Activated naive CD4-positive, alpha-beta T cell (primary cell): ENCODE measurements around the gene TP53TG3D.
"Not testable (repeated sequence)": the region's sequence is repeated elsewhere in the genome, so short reads cannot be mapped to it uniquely, and the experiment has no call there.

ENCODE experiments used
- DNase-seq, 4 experiments: peaks; one replicate each; lab custom pipeline; 2025; lab: John Stamatoyannopoulos, UW

TP53TG3D gene, protein sequence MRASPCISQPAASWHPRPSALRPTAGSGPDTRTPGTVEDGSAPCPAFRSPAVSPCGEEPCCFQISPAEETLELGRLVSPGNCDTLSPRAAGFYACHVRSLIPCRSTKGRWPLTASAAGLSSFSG

DNA sequence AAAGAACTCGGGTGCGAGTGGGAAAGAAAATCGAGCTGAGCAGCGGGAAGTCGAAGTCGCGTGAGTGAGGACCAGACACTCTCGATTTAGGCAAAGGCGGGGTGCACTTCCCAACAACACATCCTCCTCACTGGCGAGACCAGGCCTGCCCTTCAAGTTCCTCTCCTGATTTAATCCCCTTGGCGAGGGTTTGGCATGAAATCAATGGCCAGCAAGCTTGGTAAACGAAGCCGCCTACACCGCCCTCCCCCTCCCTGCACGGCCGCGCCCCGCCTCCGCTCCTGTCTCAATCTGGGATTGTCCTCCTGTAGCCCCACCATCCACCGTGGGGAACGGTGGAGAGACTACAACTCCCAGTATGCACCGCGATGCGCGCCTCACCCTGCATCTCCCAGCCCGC is at the start of gene TP53TG3D:
TSS of gene TP53TG3D (plus strand) at position 301 of the 400 bp plus-strand sequence. CDS start at position 369, 68 bp downstream.
- DNase-seq = not testable (repeated sequence)

DNA sequence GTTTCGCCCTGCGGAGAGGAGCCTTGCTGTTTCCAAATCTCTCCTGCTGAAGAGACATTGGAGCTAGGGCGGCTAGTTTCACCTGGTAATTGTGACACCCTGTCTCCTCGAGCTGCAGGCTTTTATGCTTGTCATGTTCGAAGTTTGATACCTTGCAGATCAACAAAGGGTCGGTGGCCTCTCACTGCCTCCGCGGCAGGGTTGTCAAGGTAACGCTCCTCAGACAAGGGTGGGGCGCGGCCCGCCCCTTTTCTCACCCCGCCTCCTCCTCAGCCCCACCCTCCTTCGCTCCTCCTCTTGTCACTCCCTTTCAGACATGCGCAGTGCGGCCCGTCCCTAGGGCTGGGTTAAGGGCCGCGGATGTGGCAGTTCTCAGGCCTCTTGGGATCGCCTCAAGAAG is 421 bp downstream of the TP53TG3D start:
- not testable (repeated sequence) for DNase-seq

DNA sequence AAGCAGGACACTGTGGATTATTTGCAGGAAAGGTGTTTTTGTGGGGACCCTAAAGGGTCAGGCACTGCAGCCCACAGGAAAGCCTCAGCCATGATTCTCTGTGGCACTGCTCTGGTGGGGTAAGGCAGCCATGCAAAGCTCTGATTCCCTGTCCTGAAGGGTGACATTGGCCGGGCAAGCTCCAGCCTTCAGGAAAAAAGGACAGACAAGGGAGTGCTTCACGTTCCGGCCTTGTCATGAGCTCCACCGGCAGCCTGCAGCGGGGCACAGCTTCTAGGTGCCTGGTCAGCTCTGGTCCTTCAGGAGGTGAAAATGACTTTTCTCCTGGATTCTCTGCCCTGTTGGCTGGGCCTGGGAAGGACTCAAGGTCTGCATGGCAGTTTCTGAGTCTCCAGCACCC is 8.4 kb downstream of the TP53TG3D start:
- not testable (repeated sequence) for DNase-seq

DNA sequence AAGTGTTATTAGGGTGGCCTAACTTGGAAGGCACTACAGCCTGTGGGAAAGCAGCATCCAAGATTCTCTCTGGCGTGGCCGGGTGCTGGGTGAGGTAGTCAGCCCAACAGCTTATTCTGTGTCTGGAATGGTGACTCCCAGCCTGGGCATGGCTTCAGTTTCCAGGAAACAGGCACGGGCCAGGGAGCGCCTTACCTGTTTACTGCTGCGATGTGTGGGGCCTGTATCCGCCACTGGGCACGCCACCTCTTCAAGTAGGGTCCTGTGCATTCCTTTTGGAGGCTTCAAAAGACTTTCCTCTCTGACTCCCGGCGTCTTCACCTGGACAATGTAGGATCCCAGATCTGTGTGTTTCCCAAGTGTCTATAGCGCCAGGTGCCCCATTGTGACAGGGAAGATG is 10.5 kb downstream of the TP53TG3D start:
- not testable (repeated sequence) for DNase-seq

DNA sequence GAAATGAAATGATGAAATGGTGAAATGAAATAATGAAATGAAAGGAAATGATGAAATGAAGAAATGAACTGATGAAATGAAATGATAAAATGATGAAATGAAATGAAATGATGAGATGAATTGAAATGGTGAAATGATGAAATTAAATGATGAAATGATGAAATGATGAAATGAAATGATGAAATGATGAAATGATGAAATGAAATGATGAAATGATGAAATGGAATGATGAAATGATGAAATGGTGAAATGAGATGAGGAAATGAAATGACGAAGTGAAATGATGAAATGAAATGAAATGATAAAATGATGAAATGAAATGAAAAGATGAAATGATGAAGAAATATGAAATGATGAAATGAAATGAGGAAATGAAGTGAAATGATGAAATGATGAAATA is 28.8 kb downstream of the TP53TG3D start:
- not testable (repeated sequence) for DNase-seq

DNA sequence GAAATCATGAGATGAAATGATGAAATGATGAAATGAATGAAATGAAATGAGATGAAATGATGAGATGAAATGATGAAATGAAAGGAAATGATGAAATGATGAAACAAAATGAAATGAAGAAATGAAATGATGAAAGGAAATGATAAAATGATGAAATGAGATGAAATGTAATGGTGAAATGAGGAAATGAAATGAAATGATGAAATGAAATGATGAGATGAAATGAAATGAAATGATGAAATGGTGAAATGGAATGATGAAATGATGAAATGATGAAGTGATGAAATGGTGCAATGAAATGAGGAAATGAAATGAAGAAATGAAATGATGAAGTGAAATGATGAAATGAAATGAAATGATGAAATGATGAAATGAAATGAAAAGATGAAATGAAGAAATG is 29.9 kb downstream of the TP53TG3D start:
- not testable (repeated sequence) for DNase-seq

DNA sequence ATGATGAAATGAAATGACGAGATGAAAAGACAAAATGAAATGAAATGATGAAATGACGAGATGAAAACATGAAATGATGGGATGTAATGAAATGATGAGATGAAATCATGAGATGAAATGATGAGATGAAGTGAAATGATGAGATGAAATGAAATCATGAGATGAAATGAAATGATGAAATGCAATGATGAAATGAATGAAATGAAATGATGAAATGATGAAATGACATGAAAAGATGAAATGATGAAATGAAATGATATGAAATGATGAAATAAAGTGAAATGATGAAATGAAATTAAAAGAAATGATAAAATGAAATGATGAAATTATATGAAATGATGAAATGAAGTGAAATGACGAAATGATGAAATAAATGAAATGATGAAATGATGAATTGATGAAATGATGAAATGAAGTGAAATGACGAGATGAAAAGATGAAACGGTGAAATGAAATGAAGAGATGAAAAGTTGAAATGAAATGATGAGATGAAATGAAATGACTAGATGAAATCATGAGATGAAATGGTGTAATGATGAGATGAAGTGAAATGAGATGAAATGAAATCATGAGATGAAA is 30.9 kb downstream of the TP53TG3D start:
- not testable (repeated sequence) for DNase-seq

DNA sequence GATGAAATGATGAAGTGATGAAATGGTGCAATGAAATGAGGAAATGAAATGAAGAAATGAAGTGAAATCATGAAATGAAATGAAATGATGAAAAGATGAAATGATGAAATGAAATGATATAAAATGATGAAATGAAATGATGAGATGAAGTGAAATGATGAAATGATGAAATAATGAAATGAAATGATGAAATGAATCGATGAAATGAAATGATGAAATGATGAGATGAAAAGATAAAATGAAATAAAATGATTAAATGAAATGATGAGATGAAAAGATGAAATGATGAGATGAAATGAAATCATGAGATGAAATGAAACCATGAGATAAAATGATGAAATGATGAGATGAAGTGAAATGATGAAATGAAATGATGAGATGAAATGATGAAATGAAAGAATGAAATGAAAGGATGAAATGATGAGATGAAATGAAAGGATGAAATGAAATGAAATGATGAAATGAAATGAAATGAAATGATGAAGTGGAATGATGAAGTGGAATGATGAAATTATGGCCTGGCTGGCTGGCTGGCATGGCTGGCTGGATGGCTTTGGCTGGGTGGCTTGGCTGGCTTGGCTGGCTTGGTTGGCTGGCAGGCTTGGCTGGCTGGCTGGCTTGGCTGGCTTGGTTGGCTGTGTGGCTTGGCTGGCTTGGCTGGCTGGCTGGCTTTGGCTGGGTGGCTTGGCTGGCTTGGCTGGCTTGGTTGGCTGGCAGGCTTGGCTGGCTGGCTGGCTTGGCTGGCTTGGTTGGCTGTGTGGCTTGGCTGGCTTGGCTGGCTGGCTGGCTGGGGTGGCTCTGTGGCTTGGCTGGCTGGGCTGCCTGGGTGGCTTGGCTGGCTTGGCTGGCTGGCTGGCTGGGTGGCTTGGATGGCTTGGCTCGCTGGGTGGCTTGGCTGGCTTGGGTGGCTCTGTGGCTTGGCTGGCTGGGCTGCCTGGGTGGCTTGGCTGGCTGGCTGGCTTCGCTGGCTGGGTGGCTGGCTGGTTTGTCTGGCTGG is 32.0 kb downstream of the TP53TG3D start:
- not testable (repeated sequence) for DNase-seq

DNA sequence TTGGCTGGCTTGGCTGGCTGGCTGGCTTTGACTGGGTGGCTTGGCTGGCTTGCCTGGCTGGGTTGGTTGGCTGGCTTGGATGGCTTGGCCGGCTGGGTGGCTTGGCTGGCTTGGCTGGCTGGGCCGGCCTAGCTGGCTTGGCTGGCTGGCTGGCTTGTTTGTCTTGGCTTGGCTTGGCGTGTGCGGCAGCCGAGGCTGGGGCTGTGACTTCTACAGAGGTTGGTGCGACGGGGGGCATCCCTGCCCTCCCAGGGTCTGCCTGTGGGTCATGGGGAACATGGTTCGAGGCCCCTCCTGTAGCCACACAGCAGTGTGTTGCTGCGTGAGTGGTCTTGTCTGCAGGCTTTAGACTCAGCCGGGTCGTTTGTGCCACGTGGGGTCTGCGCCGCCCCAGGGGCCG is 33.1 kb downstream of the TP53TG3D start:
- DNase-seq = not testable (repeated sequence)

DNA sequence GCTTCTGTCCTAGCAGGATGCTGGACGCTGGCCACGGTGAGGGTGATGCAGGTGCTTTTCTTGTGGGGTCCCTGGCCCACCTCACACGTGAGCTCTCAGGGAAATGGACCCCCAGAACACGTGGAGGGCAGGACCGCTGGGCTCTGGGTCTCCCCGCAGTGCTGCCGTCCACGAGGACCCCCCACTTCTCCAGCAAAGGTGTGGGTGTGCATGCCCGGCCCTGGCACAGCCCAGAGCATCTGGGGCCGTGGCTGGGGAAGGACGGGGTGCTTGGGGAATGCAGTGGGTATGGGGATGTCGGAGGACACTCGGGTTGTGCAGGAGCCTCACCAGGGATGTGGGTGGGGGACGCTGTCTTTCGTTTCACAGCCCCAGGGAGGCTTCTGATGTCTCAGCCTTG is 34.7 kb downstream of the TP53TG3D start:
- not testable (repeated sequence) for DNase-seq

DNA sequence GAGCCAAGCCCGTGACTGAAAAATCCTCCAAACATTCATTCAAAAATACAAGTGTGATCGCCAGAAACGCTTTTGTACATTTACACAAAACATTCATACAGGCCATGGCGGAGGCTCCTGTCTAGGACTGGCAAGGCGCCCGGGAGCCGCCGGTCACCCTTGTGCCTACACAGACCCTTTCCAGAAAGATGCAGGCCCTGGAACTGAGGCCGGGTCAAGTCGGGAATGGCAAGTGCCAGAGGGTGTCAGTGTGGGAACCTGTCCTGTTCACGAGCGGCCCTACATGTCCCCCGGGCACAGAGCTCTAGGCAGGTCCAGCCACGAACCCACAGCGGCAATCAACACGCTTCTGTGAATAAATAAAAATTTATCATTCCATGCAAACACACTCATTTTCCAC is 36.1 kb downstream of the TP53TG3D start:
- DNase-seq = not testable (repeated sequence)

DNA sequence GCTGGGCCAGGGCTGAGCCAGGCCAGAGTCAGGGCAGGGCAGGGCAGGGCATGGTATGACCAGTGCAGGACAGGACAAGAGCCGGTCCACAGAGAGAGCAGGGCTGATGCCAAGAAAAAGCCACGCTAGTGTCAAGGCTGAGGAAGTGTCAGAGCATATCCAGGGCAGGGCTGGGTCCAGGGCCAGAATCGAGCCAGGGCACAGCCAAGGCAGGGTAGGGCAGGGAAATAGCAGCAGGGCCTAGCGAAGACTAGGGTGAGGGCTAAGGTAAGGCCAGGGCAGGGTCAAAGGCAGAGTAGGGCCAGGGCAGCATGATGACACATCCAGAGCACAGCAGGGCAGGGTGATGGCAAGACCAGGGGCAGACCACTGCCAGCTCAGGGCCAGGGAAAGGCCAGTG is 49.7 kb downstream of the TP53TG3D start:
- not testable (repeated sequence) for DNase-seq
